CD14-positive monocyte (primary cell): ENCODE data around the gene SERPING1. TPM values are rescaled to one million over a fixed set of nuclear protein-coding genes. Genes with fewer than 3 reads are reported as not detected.
"Not testable (repeated sequence)": the region's sequence is repeated elsewhere in the genome, so short reads cannot be mapped to it uniquely, and the experiment has no call there.

Source experiments
- DNase-seq, 3 donors: peaks; one replicate each; pipeline ENCODE4 v3.0.0-alpha.2; 2011 to 2022
- H2AFZ ChIP-seq: 2 replicates; pipeline ENCODE4 v1.6.0; 2012; ENCODE audit warnings: mild to moderate bottlenecking, low read depth, low read length, inconsistent platforms; ENCODE audit not compliant: insufficient read depth, poor library complexity, severe bottlenecking
- H3K27ac ChIP-seq, 2 donors: 1 replicate in 1 of 2; 2 replicates in 1 of 2; pipeline ENCODE4 v1.5.1; 2012 to 2013; ENCODE audit warnings: low read length in 2 of 2, control low read depth in 1 of 2, inconsistent platforms in 1 of 2, low read depth in 1 of 2, mild to moderate bottlenecking in 1 of 2
- H3K27me3 ChIP-seq, 2 donors: one replicate each; pipeline versions ENCODE4 v1.6.0 to v1.6.1; 2011 to 2013; ENCODE audit warnings: low read length in 2 of 2; ENCODE audit not compliant: control insufficient read depth in 2 of 2, insufficient read depth in 2 of 2
- H3K36me3 ChIP-seq, 2 donors: replicated peaks in 1 of 2; 1 replicate in 1 of 2; 2 replicates in 1 of 2; pipeline versions ENCODE4 v1.5.1 to v1.6.1; 2012 to 2013; ENCODE audit warnings: low read length in 2 of 2, control low read depth in 1 of 2, inconsistent platforms in 1 of 2, mild to moderate bottlenecking in 1 of 2; ENCODE audit not compliant: insufficient read depth in 2 of 2, control insufficient read depth in 1 of 2
- H3K4me1 ChIP-seq, 2 donors: 1 replicate in 1 of 2; 2 replicates in 1 of 2; pipeline versions ENCODE4 v1.5.1 to v1.6.1; 2012 to 2013; ENCODE audit warnings: low read length in 2 of 2, control low read depth in 1 of 2, inconsistent platforms in 1 of 2, mild to moderate bottlenecking in 1 of 2, moderate library complexity in 1 of 2; ENCODE audit not compliant: insufficient read depth in 2 of 2, control insufficient read depth in 1 of 2
- H3K4me2 ChIP-seq: replicated peaks from 2 replicates; pipeline ENCODE3; 2012; ENCODE audit warnings: low read length, moderate library complexity, mild to moderate bottlenecking; ENCODE audit not compliant: poor library complexity, severe bottlenecking; ENCODE audit errors: extremely low read depth
- H3K4me3 ChIP-seq, 3 experiments: fragments of 200-600 bp in 1 of 3; sonication (generic) in 1 of 3; replicated peaks in 1 of 3; 1 replicate in 2 of 3; 2 replicates in 1 of 3; pipeline ENCODE4 v1.5.1; 2011 to 2013; ENCODE audit warnings: low read length in 3 of 3, mild to moderate bottlenecking in 3 of 3, control low read depth in 2 of 3, low read depth in 2 of 3, inconsistent platforms in 1 of 3, moderate library complexity in 1 of 3
- H3K79me2 ChIP-seq: 2 replicates; pipeline ENCODE4 v1.6.0; 2012; ENCODE audit warnings: mild to moderate bottlenecking, control low read depth, inconsistent platforms, low read length, moderate library complexity; ENCODE audit not compliant: insufficient read depth
- H3K9ac ChIP-seq: 2 replicates; pipeline ENCODE4 v1.6.0; 2017; ENCODE audit warnings: low read length, mild to moderate bottlenecking; ENCODE audit not compliant: insufficient read depth, poor library complexity, severe bottlenecking
- H3K9me3 ChIP-seq, 2 donors: replicated peaks in 1 of 2; 1 replicate in 1 of 2; 2 replicates in 1 of 2; pipeline versions ENCODE4 v1.5.1 to v1.6.1; 2012 to 2013; ENCODE audit warnings: low read length in 2 of 2, control low read depth in 1 of 2; ENCODE audit not compliant: control insufficient read depth in 1 of 2, insufficient read depth in 1 of 2
- H4K20me1 ChIP-seq: 2 replicates; pipeline ENCODE4 v1.6.0; 2012; ENCODE audit warnings: mild to moderate bottlenecking, low read length, control low read depth, moderate library complexity; ENCODE audit not compliant: insufficient read depth
- H3K27ac Mint-ChIP-seq, 7 donors: one replicate each; pipeline ENCODE4 v1.8.0; 2020; ENCODE audit warnings: mild to moderate bottlenecking in 7 of 7, mixed read lengths in 7 of 7, moderate library complexity in 6 of 7, inconsistent platforms in 2 of 7
- H3K27me3 Mint-ChIP-seq, 3 donors: one replicate each; pipeline ENCODE4 v1.8.0; 2021 to 2022; ENCODE audit warnings: low read depth in 3 of 3, mild to moderate bottlenecking in 3 of 3, mixed read lengths in 3 of 3, moderate library complexity in 3 of 3, inconsistent platforms in 1 of 3
- H3K36me3 Mint-ChIP-seq, 2 donors: one replicate each; pipeline ENCODE4 v1.8.0; 2020; ENCODE audit warnings: mixed read lengths in 2 of 2, inconsistent platforms in 1 of 2, mild to moderate bottlenecking in 1 of 2
- H3K4me1 Mint-ChIP-seq: one replicate; pipeline ENCODE4 v1.8.0; 2020; ENCODE audit warnings: mild to moderate bottlenecking, mixed read lengths
- H3K4me3 Mint-ChIP-seq, 2 donors: one replicate each; pipeline ENCODE4 v1.8.0; 2020; ENCODE audit warnings: mild to moderate bottlenecking in 2 of 2, mixed read lengths in 2 of 2, moderate library complexity in 1 of 2
- H3K9me3 Mint-ChIP-seq, 7 donors: one replicate each; pipeline ENCODE4 v1.8.0; 2020 to 2022; ENCODE audit warnings: mixed read lengths in 7 of 7, mild to moderate bottlenecking in 6 of 7, moderate library complexity in 6 of 7, inconsistent platforms in 2 of 7
- WGBS: methylation state at CpG from one replicate; pipeline ENCODE4 v1.1.5; 2013; ENCODE audit warnings: missing lambda C conversion rate; ENCODE audit not compliant: insufficient coverage; 5-methylcytosine and 5-hydroxymethylcytosine counted together
- intact Hi-C, 2 donors: fragments of 100-400 bp; cut with micrococcal nuclease; formaldehyde crosslinking; loops; one replicate each; pipeline versions ENCODE4 v1.15.0 to v1.15.1; 2023
- polyA plus RNA-seq, 3 donors: library from polyadenylated mRNA; depleted of rRNA in 1 of 3; unstranded in 2 of 3; stranded (reverse) in 1 of 3; fragments of 300-500 nt in 2 of 3; fragments of >200 nt in 1 of 3; fragmentation: Illumina TruSeq in 2 of 3; gene quantifications; 1 replicate in 2 of 3; 2 replicates in 1 of 3; pipeline ENCODE4 v1.2.3, GENCODE V29; 2012 to 2021
- TF ChIP-seq, protein P1 (sequence below): fragments of 200-600 bp; IDR thresholded peaks from one replicate; pipeline ENCODE4 v1.8.0; 2022; ENCODE audit warnings: antibody characterized with exemption, mild to moderate bottlenecking

The SERPING1 gene
- polyA plus RNA-seq, 3 donors, result 7.3 to 10.8 (median 8.5) TPM

DNA sequence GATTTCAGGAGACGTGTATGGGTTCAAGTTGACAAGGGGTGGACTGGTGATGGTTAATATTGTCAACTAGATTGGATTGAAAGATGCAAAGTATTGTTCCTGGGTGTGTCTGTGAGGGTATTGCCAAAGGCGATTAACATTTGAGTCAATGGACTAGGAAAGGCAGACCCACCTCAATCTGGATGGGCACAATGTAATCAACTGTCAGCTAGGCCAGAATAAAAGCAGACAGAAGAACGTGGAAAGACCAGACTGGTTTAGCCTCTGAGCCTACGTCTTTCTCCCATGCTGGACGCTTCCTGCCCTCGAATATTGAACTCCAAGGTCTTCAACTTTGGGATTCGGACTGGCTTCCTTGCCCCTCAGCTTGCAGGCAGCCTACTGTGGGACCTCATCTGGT, 53.9 kb downstream of the SERPING1 start:
- no peaks in the 10 kb centered on the region for H3K79me2 ChIP-seq
- H3K36me3 ChIP-seq, result no peaks in the 10 kb centered on the region
- intact Hi-C loops, result no loop called here
- H3K4me1 Mint-ChIP-seq, result peaks cover 65% of the 10 kb centered on the region
- H3K9me3 ChIP-seq, result peaks cover 3 to 17% of the 10 kb centered on the region in 2 donors
- H3K27me3 ChIP-seq, result peaks cover 29 to 31% of the 10 kb centered on the region in 2 donors
- no peak overlapping the region for H3K27ac ChIP-seq
- H4K20me1 ChIP-seq, result no peaks in the 10 kb centered on the region
- peak overlapping the region in 1 of 7 donors; percentile 62 for H3K27ac Mint-ChIP-seq
- 89% methylated on average over 6 of the region's 7 CpGs for WGBS
- DNase-seq, result no peak
- no peak overlapping the region for H3K4me3 ChIP-seq
- H3K27me3 Mint-ChIP-seq, result peaks cover 36 to 43% (median 38%) of the 10 kb centered on the region in 3 donors
- peaks cover 0 to 19% (median 13%) of the 10 kb centered on the region in 7 donors for H3K9me3 Mint-ChIP-seq
- no peak overlapping the region for H3K4me3 Mint-ChIP-seq
- TF ChIP-seq, protein P1, sequence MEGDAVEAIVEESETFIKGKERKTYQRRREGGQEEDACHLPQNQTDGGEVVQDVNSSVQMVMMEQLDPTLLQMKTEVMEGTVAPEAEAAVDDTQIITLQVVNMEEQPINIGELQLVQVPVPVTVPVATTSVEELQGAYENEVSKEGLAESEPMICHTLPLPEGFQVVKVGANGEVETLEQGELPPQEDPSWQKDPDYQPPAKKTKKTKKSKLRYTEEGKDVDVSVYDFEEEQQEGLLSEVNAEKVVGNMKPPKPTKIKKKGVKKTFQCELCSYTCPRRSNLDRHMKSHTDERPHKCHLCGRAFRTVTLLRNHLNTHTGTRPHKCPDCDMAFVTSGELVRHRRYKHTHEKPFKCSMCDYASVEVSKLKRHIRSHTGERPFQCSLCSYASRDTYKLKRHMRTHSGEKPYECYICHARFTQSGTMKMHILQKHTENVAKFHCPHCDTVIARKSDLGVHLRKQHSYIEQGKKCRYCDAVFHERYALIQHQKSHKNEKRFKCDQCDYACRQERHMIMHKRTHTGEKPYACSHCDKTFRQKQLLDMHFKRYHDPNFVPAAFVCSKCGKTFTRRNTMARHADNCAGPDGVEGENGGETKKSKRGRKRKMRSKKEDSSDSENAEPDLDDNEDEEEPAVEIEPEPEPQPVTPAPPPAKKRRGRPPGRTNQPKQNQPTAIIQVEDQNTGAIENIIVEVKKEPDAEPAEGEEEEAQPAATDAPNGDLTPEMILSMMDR, result no peak
- H3K4me1 ChIP-seq, result peaks cover 56 to 59% of the 10 kb centered on the region in 2 donors
- H3K4me2 ChIP-seq, result no peak overlapping the region
- no peak overlapping the region for H3K9ac ChIP-seq
- H3K36me3 Mint-ChIP-seq, result peaks cover 0 to 15% of the 10 kb centered on the region in 2 donors
- H2AFZ ChIP-seq, result no peak overlapping the region

DNA sequence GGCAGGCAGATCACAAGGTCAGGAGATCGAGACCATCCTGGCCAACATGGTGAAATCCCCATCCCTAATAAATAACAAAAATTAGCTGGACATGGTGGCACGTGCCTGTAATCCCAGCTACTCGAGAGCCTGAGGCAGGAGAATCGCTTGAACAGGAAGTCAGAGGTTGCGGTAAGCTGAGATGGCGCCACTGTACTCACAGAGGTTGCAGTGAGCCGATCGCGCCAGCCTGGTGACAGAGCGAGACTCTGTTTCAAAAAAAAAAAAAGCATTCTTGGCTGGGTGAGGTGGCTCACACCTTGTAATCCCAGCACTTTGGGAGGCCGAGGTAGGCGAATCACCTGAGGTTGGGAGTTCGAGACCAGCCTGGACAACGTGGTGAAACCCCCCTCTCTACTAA, 54.7 kb downstream of the SERPING1 start:
- peak overlapping the region in 6 of 7 donors; percentile 36 to 88 (median 86) for H3K27ac Mint-ChIP-seq
- not testable (repeated sequence) for H3K36me3 ChIP-seq, H3K9me3 ChIP-seq, H3K9ac ChIP-seq, H3K79me2 ChIP-seq, H3K36me3 Mint-ChIP-seq, H2AFZ ChIP-seq, H4K20me1 ChIP-seq
- peaks cover 27 to 36% (median 30%) of the 10 kb centered on the region in 3 donors for H3K27me3 Mint-ChIP-seq
- intact Hi-C loops, result loop anchor here in 1 of 2 donors (2.0 kb wide), 1 partner anchor 15 kb away; no protein-coding TSS in a partner anchor
- H3K9me3 Mint-ChIP-seq, result peaks cover 0 to 15% (median 6%) of the 10 kb centered on the region in 7 donors
- Histone ChIP-seq H3K4me2 (peak overlapping the region; percentile 47), H3K27me3 (peaks cover 21 to 23% of the 10 kb centered on the region in 2 donors), H3K27ac (peak overlapping the region; percentile 8 to 62), H3K4me1 (peaks cover 55 to 57% of the 10 kb centered on the region in 2 donors), H3K4me3 (peak overlapping the region in 1 of 3 experiments; percentile 14)
- WGBS, result 40% methylated on average over 6 of the region's 14 CpGs
- peak in 2 of 3 donors; percentile 47 to 56 for DNase-seq
- peak overlapping the region; percentile 21 to 63 for H3K4me3 Mint-ChIP-seq
- peaks cover 61% of the 10 kb centered on the region for H3K4me1 Mint-ChIP-seq
